HEK293T (cell line): Measurements from ENCODE around the gene PATJ.

ENCODE experiments used
- CTCF ChIA-PET: fragments of 350-600 bp; formaldehyde crosslinking; extraction: SDS; loops from one replicate; lab custom pipeline; 2021; ENCODE audit warnings: antibody characterized with exemption, inconsistent platforms; lab: Yijun Ruan, JAX
- POLR2A ChIA-PET: fragments of 350-600 bp; formaldehyde crosslinking; extraction: SDS; loops from one replicate; lab custom pipeline; 2020; ENCODE audit warnings: antibody characterized with exemption, inconsistent platforms; lab: Yijun Ruan, JAX
- DNase-seq: peaks from one replicate; pipeline ENCODE4 v3.0.0; 2012; ENCODE audit warnings: mixed read lengths; ENCODE audit errors: extremely low spot score
- ARNT ChIP-seq: fragments of 450-650 bp; IDR thresholded peaks from 2 replicates; pipeline ENCODE4 v1.6.1; 2017; ENCODE audit warnings: mild to moderate bottlenecking
- BHLHE40 ChIP-seq: fragments of 450-650 bp; IDR thresholded peaks from 2 replicates; pipeline ENCODE4 v1.6.1; 2016; ENCODE audit warnings: mild to moderate bottlenecking, moderate library complexity, borderline replicate concordance
- CTBP1 ChIP-seq: fragments of 450-650 bp; IDR thresholded peaks from 2 replicates; pipeline ENCODE4 v1.6.1; 2016; ENCODE audit warnings: borderline replicate concordance
- ELF4 ChIP-seq: fragments of 450-650 bp; IDR thresholded peaks from 2 replicates; pipeline ENCODE4 v1.6.1; 2017; ENCODE audit warnings: antibody characterized with exemption
- FOXA1 ChIP-seq: fragments of 450-650 bp; IDR thresholded peaks from 2 replicates; pipeline ENCODE4 v1.6.1; 2016; ENCODE audit warnings: mild to moderate bottlenecking
- FOXK2 ChIP-seq: fragments of 450-650 bp; IDR thresholded peaks from 2 replicates; pipeline ENCODE4 v1.6.1; 2016; ENCODE audit warnings: mild to moderate bottlenecking
- FOXM1 ChIP-seq: fragments of 450-650 bp; IDR thresholded peaks from 2 replicates; pipeline ENCODE4 v1.6.1; 2017; ENCODE audit warnings: mild to moderate bottlenecking, borderline replicate concordance
- HDGF ChIP-seq: fragments of 450-650 bp; IDR thresholded peaks from 2 replicates; pipeline ENCODE4 v1.6.1; 2017; ENCODE audit warnings: antibody characterized with exemption, borderline replicate concordance
- L3MBTL2 ChIP-seq: fragments of 450-650 bp; conservative IDR thresholded peaks from 2 replicates; pipeline ENCODE4 v1.6.1; 2016; ENCODE audit warnings: mild to moderate bottlenecking
- LEF1 ChIP-seq: fragments of 450-650 bp; IDR thresholded peaks from 2 replicates; pipeline ENCODE4 v1.6.1; 2017; ENCODE audit warnings: mild to moderate bottlenecking, borderline replicate concordance
- NFRKB ChIP-seq: fragments of 450-650 bp; IDR thresholded peaks from 2 replicates; pipeline ENCODE4 v1.6.1; 2016; ENCODE audit warnings: mild to moderate bottlenecking, moderate library complexity
- SP1 ChIP-seq: fragments of 450-650 bp; IDR thresholded peaks from 2 replicates; pipeline ENCODE4 v1.6.1; 2017
- SUZ12 ChIP-seq: fragments of 450-650 bp; IDR thresholded peaks from 2 replicates; pipeline ENCODE4 v1.6.1; 2016; ENCODE audit warnings: mild to moderate bottlenecking
- TARDBP ChIP-seq: fragments of 450-650 bp; IDR thresholded peaks from 2 replicates; pipeline ENCODE4 v1.6.1; 2016
- ZNF384 ChIP-seq: fragments of 450-650 bp; IDR thresholded peaks from 2 replicates; pipeline ENCODE4 v1.6.1; 2016
- TF ChIP-seq, protein P1 (sequence below): fragments of 450-650 bp; IDR thresholded peaks from 2 replicates; pipeline ENCODE4 v1.6.1; 2016

PATJ gene

DNA sequence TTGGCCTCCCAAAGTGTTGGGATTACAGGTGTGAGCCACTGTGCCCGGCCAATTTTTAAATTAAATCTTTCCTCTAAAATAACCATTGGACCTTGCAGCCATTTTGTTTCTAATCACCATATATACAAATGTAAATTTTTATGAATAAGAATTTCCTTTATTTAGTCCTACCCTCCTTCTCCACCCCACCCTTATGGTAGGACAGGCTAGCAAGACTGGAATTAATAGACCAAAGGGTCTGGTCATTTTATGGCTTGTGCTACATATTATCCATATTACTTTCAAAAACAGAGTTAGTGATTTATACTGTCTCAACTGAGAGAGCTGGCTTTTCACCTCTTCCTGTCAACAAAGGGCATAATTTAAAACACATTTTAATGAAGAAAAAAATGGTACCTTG, 478.9 kb downstream of the PATJ start:
- ChIA-PET POLR2A (no interaction called here), CTCF (no interaction called here)
- no peak for DNase-seq
- no peak for TF ChIP-seq LEF1
- no peak for TF ChIP-seq SUZ12
- TF ChIP-seq FOXA1 = no peak
- TF ChIP-seq BHLHE40 = no peak
- no peak for TF ChIP-seq ZNF384
- no peak for TF ChIP-seq L3MBTL2
- TF ChIP-seq CTBP1 = no peak
- TF ChIP-seq, protein P1, sequence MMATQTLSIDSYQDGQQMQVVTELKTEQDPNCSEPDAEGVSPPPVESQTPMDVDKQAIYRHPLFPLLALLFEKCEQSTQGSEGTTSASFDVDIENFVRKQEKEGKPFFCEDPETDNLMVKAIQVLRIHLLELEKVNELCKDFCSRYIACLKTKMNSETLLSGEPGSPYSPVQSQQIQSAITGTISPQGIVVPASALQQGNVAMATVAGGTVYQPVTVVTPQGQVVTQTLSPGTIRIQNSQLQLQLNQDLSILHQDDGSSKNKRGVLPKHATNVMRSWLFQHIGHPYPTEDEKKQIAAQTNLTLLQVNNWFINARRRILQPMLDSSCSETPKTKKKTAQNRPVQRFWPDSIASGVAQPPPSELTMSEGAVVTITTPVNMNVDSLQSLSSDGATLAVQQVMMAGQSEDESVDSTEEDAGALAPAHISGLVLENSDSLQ = no peak
- TF ChIP-seq SP1 = no peak
- TF ChIP-seq NFRKB = no peak
- no peak for TF ChIP-seq ARNT
- no peak for TF ChIP-seq ELF4
- TF ChIP-seq FOXK2 = no peak

DNA sequence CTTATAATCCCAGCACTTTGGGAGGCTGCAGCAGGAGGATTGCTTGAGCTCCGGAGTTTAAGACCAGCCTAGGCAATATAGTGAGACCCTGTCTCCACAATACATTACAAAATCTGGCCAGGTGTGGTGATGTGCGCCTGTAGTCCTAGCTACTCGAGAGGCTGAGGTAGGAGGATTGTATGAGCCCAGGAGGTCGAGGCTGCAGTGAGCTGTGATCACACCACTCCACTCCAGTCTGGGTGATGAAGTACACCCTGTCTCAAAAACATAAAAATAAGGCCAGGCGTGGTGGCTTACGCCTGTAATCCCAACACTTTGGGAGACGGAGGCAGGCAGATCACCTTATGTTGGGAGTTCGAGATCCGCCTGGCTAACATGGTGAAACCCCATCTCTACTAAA, 480.0 kb downstream of the PATJ start:
- POLR2A ChIA-PET = no interaction called here
- CTCF ChIA-PET = no interaction called here
- DNase-seq = no peak

DNA sequence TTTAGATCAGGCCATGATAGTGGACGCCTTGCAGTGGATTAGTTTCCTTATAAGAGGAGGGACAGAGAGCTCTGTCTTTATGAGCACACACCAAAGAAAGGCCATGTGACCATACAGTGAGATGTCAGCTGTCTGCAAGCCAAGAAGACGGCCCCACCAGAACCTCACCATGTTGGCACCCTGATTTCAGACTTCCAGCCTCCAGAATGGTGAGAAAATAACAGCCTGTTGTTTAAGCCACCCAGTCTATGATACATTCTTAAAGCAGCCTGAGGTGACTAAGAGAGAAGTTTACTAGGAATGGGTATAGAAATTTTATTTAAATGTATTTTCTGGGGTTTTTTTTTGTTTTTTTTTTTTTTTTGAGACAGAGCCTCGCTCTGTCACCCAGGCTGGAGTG, 481.9 kb downstream of the PATJ start:
- DNase-seq = no peak
- ChIA-PET POLR2A (no interaction called here), CTCF (no interaction called here)
- TF ChIP-seq HDGF (no peak), SUZ12 (no peak), LEF1 (no peak), NFRKB (no peak)

More for the DNA sequence above, 480.0 kb downstream of the PATJ start:
- TF ChIP-seq NFRKB = no peak
- no peak for TF ChIP-seq SP1
- no peak for TF ChIP-seq HDGF
- TF ChIP-seq ZNF384 = no peak
- TF ChIP-seq, protein P1 = no peak
- TF ChIP-seq CTBP1 = no peak
- TF ChIP-seq LEF1 = no peak
- TF ChIP-seq FOXK2 = no peak
- no peak for TF ChIP-seq ELF4
- TF ChIP-seq FOXA1 = no peak
- TF ChIP-seq FOXM1 = no peak

DNA sequence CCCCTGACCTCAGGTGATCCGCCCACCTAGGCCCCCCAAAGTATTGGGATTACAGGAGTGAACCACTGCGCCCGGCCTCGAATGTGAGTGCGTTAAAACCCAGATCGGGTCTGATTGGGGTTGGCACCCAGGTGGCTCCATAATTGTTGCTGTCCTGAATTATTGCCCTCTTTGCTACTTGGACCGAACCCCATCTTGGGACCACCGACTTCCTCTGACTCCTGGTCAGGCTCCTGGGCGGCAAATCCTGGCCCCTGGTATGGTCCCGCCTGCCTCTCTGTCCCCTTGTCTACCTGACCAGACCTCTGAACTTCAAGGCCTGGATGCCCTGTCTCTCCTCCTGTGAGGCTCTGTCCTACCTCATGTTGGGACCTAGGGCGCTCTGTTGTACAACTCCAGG, 485.2 kb downstream of the PATJ start:
- POLR2A ChIA-PET = no interaction called here
- DNase-seq = no peak
- TF ChIP-seq LEF1 (no peak), SUZ12 (no peak), FOXA1 (no peak), BHLHE40 (no peak), TARDBP (no peak), ZNF384 (no peak)
- TF ChIP-seq, protein P1 = no peak
- CTCF ChIA-PET = interaction anchor here (0.6 to 0.7 kb wide), 2 partner anchors 83 to 881 kb away, joined by 3 read pairs; no protein-coding TSS in a partner anchor
